ENCODE data around the gene FGG.
"Not testable (repeated sequence)": the region's sequence is repeated elsewhere in the genome, so short reads cannot be mapped to it uniquely, and the experiment has no call there.

Gene FGG

GRCh38 chr4:154603033-154603943 lies 9.2 kb downstream of the FGG start:
- FAIRE-seq: no peak
- no peak for TF ChIP-seq POLR2A (IDR thresholded peaks at IDR 0.05; ENCODE audit: low read depth, low read length)
- no peak for DNase-seq (ENCODE audit: insufficient read length, low spot score)

DNA sequence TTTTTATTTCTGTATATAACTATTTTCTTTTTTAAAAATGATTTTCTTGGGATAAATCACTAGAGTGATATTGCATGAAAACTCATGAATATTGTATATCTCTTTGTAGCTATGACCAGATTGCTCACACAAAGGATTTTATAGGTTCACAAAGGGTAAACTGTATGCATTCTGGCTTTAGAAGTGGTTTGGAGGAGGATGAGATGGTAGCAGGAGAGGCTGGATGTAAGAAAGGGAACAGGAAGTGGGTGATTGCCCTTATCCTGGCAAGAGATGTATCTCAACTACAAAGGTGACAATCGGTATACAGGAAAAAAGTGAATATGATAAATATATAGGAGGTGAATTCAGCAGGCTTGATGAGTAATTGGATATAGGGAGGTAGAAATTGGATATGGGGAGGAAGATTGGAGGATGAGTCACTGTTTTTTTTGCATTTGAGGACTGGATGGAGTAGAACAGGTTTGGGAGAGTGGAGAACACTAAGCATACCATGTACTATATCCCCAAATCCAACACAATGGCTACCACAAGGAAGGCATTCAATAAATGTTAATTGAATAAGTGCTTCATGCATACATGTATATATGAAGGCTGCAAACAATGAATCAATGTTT lies 9.9 kb downstream of the FGG start:
- FAIRE-seq (no peak), DNase-seq (ENCODE audit: insufficient read length, low spot score) (no peak)
- no peak for TF ChIP-seq POLR2A (IDR thresholded peaks at IDR 0.05; ENCODE audit: low read depth, low read length)

DNA sequence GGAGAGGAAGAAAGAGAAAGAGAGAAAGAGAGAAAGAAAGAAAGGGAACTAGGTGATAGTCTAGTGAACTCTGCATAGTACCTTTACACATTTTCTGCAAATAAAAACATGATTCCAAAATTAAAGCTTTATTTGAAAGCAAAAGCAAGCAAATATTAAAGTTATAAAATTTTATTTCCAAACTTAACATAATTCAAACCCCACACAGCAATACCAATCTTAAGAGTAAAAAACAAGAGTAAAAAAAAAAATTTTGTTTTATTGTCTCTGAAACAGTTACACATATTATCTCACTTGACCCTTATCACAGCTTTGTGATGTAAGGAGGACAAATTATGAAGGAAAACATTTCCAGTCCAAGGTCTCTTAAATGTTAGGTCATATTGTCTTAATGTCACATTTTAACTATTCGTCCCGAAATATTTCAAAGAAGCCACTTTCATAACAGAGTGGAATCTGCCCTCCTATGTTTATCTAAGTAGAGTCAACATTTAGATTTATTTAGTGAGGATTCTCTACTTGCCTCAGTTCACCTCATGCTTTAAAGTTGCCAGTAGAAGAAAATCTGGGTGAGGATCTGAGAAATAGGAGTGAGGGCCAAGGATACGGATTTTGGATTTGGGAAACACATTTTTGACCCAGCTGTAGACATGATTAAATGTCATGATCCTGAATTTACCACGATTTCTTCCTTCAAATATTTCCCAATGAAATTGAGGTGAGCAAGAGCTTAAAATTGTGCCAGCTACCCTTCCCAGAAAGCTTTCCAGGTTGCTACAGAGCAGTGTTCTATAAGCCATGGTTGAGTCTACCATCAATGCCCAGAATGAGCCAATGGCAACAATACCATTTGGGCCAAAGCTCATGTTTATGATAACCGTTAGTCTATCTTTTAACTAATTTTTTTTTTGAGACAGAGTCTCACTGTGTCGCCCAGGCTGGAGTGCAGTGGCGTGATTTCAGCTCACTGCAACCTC lies 14.4 kb downstream of the FGG start:
- FAIRE-seq (no peak), DNase-seq (ENCODE audit: insufficient read length, low spot score) (no peak)
- TF ChIP-seq POLR2A (IDR thresholded peaks at IDR 0.05; ENCODE audit: low read depth, low read length): no peak

DNA sequence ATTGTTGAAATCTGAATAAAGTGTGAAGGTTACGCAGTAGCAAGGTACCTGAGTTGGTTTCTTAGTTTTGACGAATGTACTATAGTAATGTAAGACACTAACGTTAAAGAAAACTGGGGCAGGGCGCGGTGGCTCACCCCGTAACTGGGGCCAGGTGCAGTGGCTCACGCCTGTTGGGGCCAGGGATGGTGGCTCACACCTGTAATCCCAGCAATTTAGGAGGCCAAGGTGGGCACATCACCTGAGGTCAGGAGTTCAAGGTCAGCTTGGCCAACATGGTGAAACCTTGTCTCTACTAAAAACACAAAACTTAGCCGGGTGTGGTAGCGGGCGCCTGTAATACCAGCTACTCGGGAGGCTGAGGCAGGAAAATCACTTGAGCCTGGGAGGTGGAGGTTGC lies 15.2 kb downstream of the FGG start:
- FAIRE-seq; DNase-seq (ENCODE audit: insufficient read length, low spot score): not testable (repeated sequence)

DNA sequence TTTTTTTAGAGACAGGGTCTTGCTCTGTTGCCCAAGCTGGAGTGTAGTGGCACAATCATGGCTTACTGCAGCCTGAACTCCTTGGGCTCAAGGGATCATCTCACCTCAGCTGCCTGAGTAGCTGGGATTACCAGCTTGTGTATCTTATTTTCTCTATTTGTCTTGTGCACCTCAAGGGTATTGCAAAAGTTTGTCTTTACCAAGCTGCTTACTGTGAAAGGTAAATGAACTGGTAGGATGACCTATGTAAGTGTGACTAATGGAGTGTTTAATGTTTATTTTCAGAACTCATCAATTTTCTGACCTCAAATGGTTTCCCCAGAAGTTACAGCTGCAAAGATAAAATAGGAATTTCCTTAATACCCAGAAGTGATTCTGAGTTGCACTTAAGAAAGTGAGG lies 16.6 kb downstream of the FGG start:
- no peak for FAIRE-seq
- no peak for TF ChIP-seq POLR2A (IDR thresholded peaks at IDR 0.05; ENCODE audit: low read depth, low read length)
- DNase-seq (ENCODE audit: insufficient read length, low spot score): no peak

DNA sequence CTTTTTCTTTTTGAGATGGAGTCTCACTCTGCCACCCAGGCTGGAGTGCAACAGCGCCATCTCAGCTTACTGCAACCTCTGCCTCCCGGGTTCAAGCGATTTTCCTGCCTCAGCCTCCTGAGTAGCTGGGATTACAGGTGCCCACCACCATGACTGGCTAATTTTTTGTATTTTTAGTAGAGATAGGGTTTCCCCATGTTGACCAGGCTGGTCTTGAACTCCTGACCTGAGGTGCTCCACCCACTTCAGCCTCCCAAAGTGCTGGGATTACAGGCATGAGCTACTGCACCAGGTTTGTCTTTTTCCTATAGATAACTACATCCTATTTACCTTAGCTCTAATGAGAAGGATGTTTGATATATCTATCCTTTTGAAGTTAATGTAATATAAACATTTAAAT lies 18.1 kb downstream of the FGG start:
- FAIRE-seq; DNase-seq (ENCODE audit: insufficient read length, low spot score): not testable (repeated sequence)

DNA sequence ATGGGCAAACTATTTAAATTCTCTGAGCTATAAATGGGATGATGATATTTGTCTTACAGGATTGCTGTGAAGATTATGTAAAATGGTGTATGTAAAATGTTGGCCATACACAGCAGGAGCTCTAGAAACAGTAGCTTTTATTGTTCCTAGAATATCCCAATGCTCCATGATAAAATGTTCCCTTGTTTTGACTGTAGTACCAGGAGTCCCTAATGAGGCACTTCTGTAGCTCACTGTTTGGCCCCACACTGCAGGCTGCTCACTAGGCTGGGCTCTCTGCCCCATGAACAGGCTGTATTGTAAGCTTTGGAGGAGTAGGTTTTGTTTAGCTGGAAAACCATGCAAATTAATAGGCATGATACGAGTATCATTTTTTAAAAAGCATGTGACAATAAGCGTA lies 18.6 kb downstream of the FGG start:
- FAIRE-seq (no peak), DNase-seq (ENCODE audit: insufficient read length, low spot score) (no peak)
- TF ChIP-seq POLR2A (IDR thresholded peaks at IDR 0.05; ENCODE audit: low read depth, low read length): no peak

GRCh38 chr4:154591890-154592289 lies 20.6 kb downstream of the FGG start:
- FAIRE-seq (no peak), DNase-seq (ENCODE audit: insufficient read length, low spot score) (no peak)
- no peak for TF ChIP-seq POLR2A (IDR thresholded peaks at IDR 0.05; ENCODE audit: low read depth, low read length)

DNA sequence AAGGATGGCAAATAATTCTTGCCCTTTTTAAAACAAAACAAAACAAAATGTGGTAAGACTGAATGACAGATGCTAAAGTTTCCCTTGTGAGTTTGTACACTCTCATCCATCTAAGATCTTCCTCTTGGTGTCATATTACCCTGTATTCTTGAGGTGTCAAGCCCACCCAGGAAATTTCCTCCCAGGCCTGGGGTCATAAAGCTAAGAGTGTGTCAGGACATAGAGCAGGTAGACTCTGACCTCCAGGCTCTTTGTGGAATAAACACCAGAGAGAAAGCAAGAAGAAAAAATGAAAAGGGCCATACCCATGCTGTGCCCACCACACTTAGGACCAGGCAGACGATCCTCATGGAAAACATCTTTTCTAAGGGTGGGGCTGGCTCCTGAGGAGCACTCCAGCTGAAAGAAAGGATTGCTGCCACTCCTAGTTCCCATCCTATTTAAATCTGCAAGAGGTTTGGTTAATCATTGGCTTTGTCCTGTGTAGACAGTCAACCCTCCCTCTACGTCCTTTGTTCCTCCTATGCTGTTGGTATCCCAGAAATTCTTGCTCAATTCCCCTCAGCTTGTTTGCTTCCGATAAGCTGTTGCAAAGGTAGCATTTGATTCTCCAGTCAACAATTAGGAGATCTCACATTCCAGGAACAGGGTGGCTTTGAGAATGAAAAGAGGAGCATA lies 22.0 kb downstream of the FGG start, which contains the start of gene FGA:
TSS of gene FGA (minus strand) at position 414 of the 678 bp plus-strand sequence. CDS start at position 359, 55 bp downstream.
- TF ChIP-seq POLR2A (IDR thresholded peaks at IDR 0.05; ENCODE audit: low read depth, low read length): no peak
- FAIRE-seq (no peak), DNase-seq (ENCODE audit: insufficient read length, low spot score) (no peak)

- DNase-seq (ENCODE audit: insufficient read length, low spot score) (no peak), FAIRE-seq (no peak)
- no peak for TF ChIP-seq POLR2A (IDR thresholded peaks at IDR 0.05; ENCODE audit: low read depth, low read length)
Measured at GRCh38 chr4:154589296-154590197, 22.9 kb downstream of the FGG start.

DNA sequence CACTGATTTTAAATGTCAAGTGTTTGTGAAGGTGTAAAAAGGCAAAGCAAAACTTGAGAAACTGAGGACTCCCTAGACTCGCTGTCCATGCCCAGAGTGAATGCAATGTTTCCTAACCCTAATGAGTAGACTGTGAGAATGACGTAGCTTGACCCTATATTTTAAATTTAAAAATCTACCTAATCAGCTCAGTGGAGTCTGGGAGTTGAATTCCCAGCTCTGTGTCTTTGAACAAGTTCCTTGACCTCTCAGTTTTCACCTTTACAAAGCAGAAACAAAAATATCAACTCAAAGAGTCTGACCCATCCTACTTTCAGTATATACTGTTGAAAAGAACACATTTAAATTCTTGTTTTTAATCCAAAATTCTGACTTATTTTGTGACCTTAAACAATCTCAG lies 24.3 kb downstream of the FGG start:
- no peak for TF ChIP-seq POLR2A (IDR thresholded peaks at IDR 0.05; ENCODE audit: low read depth, low read length)
- FAIRE-seq: no peak
- no peak for DNase-seq (ENCODE audit: insufficient read length, low spot score)

DNA sequence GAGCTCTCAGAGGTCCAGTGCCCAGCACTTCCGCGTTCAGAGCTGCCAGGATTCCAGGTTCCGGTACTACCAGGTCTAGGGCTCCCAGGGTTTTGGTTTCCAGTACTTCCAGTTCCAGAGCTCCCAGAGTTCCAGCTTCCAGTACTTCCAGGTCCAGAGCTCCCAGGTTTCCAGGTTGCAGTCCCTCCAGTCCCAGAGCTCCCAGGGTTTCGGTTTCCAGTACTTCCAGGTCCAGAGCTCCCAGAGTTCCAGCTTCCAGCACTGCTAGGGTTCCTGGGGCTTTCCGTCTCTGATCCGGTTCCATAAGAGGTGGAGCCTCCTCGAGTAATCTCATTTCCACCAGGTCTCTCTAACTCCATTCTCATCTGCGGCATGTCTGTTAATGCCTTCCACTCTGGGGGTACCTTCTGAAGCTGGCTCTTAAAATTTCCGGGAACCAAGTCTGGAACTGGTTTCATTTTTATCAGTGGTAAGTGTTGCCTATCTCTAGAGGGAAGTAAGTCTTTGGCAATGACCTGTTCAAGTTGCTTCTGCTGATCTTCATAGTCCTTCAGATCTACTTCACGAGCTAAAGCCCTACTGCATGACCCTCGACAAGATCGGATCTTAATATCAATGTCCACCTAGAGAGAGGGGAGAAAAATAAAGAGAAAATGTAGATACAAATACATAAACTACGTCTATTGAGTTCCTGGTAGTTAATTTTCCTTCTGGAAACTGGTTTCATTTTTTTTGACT lies 26.0 kb downstream of the FGG start:
- no peak for FAIRE-seq
- TF ChIP-seq POLR2A (IDR thresholded peaks at IDR 0.05; ENCODE audit: low read depth, low read length): no peak
- no peak for DNase-seq (ENCODE audit: insufficient read length, low spot score)

Data from H54 (cell line).